ENCODE data around the gene ZCWPW2. TPM values are rescaled to one million over a fixed set of nuclear protein-coding genes. Genes with fewer than 3 reads are reported as not detected.

ZCWPW2 gene, protein sequence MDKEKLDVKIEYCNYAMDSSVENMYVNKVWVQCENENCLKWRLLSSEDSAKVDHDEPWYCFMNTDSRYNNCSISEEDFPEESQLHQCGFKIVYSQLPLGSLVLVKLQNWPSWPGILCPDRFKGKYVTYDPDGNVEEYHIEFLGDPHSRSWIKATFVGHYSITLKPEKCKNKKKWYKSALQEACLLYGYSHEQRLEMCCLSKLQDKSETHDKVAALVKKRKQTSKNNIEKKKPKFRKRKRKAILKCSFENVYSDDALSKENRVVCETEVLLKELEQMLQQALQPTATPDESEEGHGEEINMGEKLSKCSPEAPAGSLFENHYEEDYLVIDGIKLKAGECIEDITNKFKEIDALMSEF
- not detected in 2 replicates for total RNA-seq (2014; rRNA removed; shearing (Covaris generic); ENCODE audit: low replicate concordance)

- peak within 1 kb of the TSS; percentile 95 for H3K4me3 ChIP-seq (ENCODE audit: low read length)
These were observed at the start of gene ZCWPW2, which contains the start of gene AZI2 for GRCh38 chr3:28348629-28349468. ZCWPW2 (plus strand) TSS chr3:28348721; CDS start chr3:28413069, 64,348 bp downstream. AZI2 (minus strand) TSS chr3:28348824; CDS start chr3:28340617, 8,207 bp downstream.

GRCh38 chr3:28299705-28300104 is 48.8 kb upstream of the ZCWPW2 start:
- H3K27me3 ChIP-seq (ENCODE audit: low read length) = no peaks in the 10 kb centered on the region
- H3K27ac ChIP-seq (ENCODE audit: low read length) = no peak overlapping the region
- no peak overlapping the region for H3K4me2 ChIP-seq (ENCODE audit: low read depth, low read length, poor library complexity, severe bottlenecking)

More at GRCh38 chr3:28348629-28349468, at the start of gene ZCWPW2, which contains the start of gene AZI2:
- Histone ChIP-seq H3K4me1 (ENCODE audit: low read length) (peaks cover 49% of the 10 kb centered on the region), H3K9me2 (replicated peaks; ENCODE audit: insufficient read depth, low read length) (no peaks in the 10 kb centered on the region), H3K79me2 (ENCODE audit: low read length) (peaks cover 51% of the 10 kb centered on the region), H3K4me2 (ENCODE audit: low read depth, low read length, poor library complexity, severe bottlenecking) (peak within 1 kb of the TSS; percentile 83), H3K9me3 (ENCODE audit: low read length) (no peaks in the 10 kb centered on the region), H2AFZ (ENCODE audit: low read length) (peak within 1 kb of the TSS; percentile 95), H4K20me1 (ENCODE audit: insufficient read depth, low read depth, low read length) (no peaks in the 10 kb centered on the region; the same call in 1 of the 2 replicates), H3K9ac (ENCODE audit: low read length) (peak within 1 kb of the TSS; percentile 98), H3K36me3 (ENCODE audit: insufficient read depth, low read length) (no peaks in the 10 kb centered on the region), H3K27ac (ENCODE audit: low read length) (peak within 1 kb of the TSS; percentile 68), H3K27me3 (ENCODE audit: low read length) (no peaks in the 10 kb centered on the region)
- peak; percentile 98 for DNase-seq

DNA sequence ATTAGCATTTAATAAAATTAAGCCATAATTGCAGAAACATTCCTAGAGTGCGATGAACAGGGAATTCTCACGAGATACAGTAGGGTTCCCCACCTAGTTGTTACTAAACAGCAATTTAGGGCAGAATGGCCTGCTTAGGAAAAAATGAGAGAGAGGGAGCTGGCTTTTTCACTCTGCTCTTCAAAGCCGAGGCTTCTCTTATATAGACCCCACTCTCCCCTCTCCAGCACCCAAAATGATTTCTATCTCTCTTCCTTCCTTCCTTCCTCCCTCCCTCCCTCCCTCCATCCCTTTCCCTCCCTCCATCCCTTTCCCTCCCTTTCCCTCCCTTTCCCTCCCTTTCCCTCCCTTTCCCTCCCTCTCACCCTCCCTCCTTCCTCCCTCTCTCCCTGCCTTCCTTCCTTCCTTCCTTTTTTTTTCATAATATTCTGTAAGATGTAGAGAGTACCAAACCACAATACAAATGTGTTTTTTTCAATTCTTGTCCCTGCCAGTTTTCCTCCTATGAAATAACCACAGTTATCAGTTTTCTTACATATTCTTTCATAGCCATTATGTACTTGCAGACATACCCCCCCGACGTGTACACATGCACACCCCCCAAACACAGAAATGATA is 48.1 kb upstream of the ZCWPW2 start:
- peaks cover 43% of the 10 kb centered on the region for H3K79me2 ChIP-seq (ENCODE audit: low read length)
- no peaks in the 10 kb centered on the region for H3K9me2 ChIP-seq (replicated peaks; ENCODE audit: insufficient read depth, low read length)
- H2AFZ ChIP-seq (ENCODE audit: low read length) = no peak overlapping the region
- peaks cover 8% of the 10 kb centered on the region; the same call in 1 of the 2 replicates for H3K36me3 ChIP-seq (ENCODE audit: insufficient read depth, low read length)
- no peaks in the 10 kb centered on the region for H3K27me3 ChIP-seq (ENCODE audit: low read length)
- H3K4me2 ChIP-seq (ENCODE audit: low read depth, low read length, poor library complexity, severe bottlenecking) = no peak overlapping the region
- H3K9ac ChIP-seq (ENCODE audit: low read length) = no peak overlapping the region
- H3K9me3 ChIP-seq (ENCODE audit: low read length) = no peaks in the 10 kb centered on the region
- no peak for DNase-seq
- H4K20me1 ChIP-seq (ENCODE audit: insufficient read depth, low read depth, low read length) = no peaks in the 10 kb centered on the region
- H3K4me1 ChIP-seq (ENCODE audit: low read length) = peaks cover 6% of the 10 kb centered on the region
- no peak overlapping the region for H3K4me3 ChIP-seq (ENCODE audit: low read length)
- H3K27ac ChIP-seq (ENCODE audit: low read length) = no peak overlapping the region

More at GRCh38 chr3:28299705-28300104, 48.8 kb upstream of the ZCWPW2 start:
- H2AFZ ChIP-seq (ENCODE audit: low read length) = no peak overlapping the region
- no peak overlapping the region for H3K4me3 ChIP-seq (ENCODE audit: low read length)
- no peaks in the 10 kb centered on the region for H4K20me1 ChIP-seq (ENCODE audit: insufficient read depth, low read depth, low read length)
- H3K9ac ChIP-seq (ENCODE audit: low read length) = no peak overlapping the region
- peaks cover 13% of the 10 kb centered on the region for H3K4me1 ChIP-seq (ENCODE audit: low read length)
- H3K36me3 ChIP-seq (ENCODE audit: insufficient read depth, low read length) = peaks cover 8% of the 10 kb centered on the region; the same call in 1 of the 2 replicates
- no peak for DNase-seq
- H3K9me2 ChIP-seq (replicated peaks; ENCODE audit: insufficient read depth, low read length) = no peaks in the 10 kb centered on the region
- H3K9me3 ChIP-seq (ENCODE audit: low read length) = no peaks in the 10 kb centered on the region
- peaks cover 43% of the 10 kb centered on the region for H3K79me2 ChIP-seq (ENCODE audit: low read length)

GRCh38 chr3:28301688-28302087 is 46.8 kb upstream of the ZCWPW2 start:
- Histone ChIP-seq H3K27ac (ENCODE audit: low read length) (no peak overlapping the region), H3K36me3 (ENCODE audit: insufficient read depth, low read length) (peaks cover 8% of the 10 kb centered on the region; the same call in 1 of the 2 replicates), H3K4me2 (ENCODE audit: low read depth, low read length, poor library complexity, severe bottlenecking) (no peak overlapping the region), H2AFZ (ENCODE audit: low read length) (no peak overlapping the region), H3K9ac (ENCODE audit: low read length) (no peak overlapping the region), H3K27me3 (ENCODE audit: low read length) (no peaks in the 10 kb centered on the region), H3K79me2 (ENCODE audit: low read length) (peaks cover 44% of the 10 kb centered on the region), H3K9me3 (ENCODE audit: low read length) (no peaks in the 10 kb centered on the region), H3K4me1 (ENCODE audit: low read length) (no peaks in the 10 kb centered on the region), H3K4me3 (ENCODE audit: low read length) (no peak overlapping the region), H3K9me2 (replicated peaks; ENCODE audit: insufficient read depth, low read length) (no peaks in the 10 kb centered on the region), H4K20me1 (ENCODE audit: insufficient read depth, low read depth, low read length) (no peaks in the 10 kb centered on the region)
- DNase-seq = no peak

GRCh38 chr3:28308196-28308595 is 40.3 kb upstream of the ZCWPW2 start:
- Histone ChIP-seq H3K36me3 (ENCODE audit: insufficient read depth, low read length) (no peaks in the 10 kb centered on the region), H3K27ac (ENCODE audit: low read length) (peak overlapping the region; percentile 7; the same call in 1 of the 2 replicates), H3K27me3 (ENCODE audit: low read length) (no peaks in the 10 kb centered on the region), H3K79me2 (ENCODE audit: low read length) (peaks cover 64% of the 10 kb centered on the region), H3K4me1 (ENCODE audit: low read length) (no peaks in the 10 kb centered on the region), H2AFZ (ENCODE audit: low read length) (no peak overlapping the region), H4K20me1 (ENCODE audit: insufficient read depth, low read depth, low read length) (no peaks in the 10 kb centered on the region), H3K4me3 (ENCODE audit: low read length) (no peak overlapping the region), H3K9me3 (ENCODE audit: low read length) (no peaks in the 10 kb centered on the region), H3K9ac (ENCODE audit: low read length) (no peak overlapping the region), H3K9me2 (replicated peaks; ENCODE audit: insufficient read depth, low read length) (no peaks in the 10 kb centered on the region), H3K4me2 (ENCODE audit: low read depth, low read length, poor library complexity, severe bottlenecking) (no peak overlapping the region)
- no peak for DNase-seq

DNA sequence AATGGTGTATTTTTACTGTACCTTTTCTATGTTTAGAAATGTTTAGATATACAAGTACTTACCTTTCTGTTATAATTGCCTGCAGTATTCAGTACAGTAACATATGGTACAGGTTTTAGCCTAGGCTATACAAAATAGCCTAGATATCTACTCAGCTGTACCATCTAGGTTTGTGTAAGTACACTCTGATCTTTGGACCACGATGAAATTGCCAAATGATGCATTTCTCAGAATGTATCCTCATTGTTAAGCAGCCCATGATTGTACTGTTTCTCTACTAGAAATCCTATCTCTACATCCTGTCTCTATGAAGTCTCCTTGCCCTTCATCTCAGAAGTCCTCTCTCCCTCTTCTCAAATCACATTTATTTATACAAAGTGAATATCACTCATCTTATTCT is 32.8 kb upstream of the ZCWPW2 start:
- H3K4me1 ChIP-seq (ENCODE audit: low read length) = no peaks in the 10 kb centered on the region; the same call in 1 of the 2 replicates
- DNase-seq = no peak
- H3K4me3 ChIP-seq (ENCODE audit: low read length) = no peak overlapping the region
- H3K79me2 ChIP-seq (ENCODE audit: low read length) = peaks cover 35% of the 10 kb centered on the region
- H3K36me3 ChIP-seq (ENCODE audit: insufficient read depth, low read length) = peaks cover 12% of the 10 kb centered on the region; the same call in 1 of the 2 replicates
- H3K4me2 ChIP-seq (ENCODE audit: low read depth, low read length, poor library complexity, severe bottlenecking) = no peak overlapping the region
- no peak overlapping the region for H3K27ac ChIP-seq (ENCODE audit: low read length)
- H4K20me1 ChIP-seq (ENCODE audit: insufficient read depth, low read depth, low read length) = no peaks in the 10 kb centered on the region
- H2AFZ ChIP-seq (ENCODE audit: low read length) = no peak overlapping the region
- H3K9me3 ChIP-seq (ENCODE audit: low read length) = no peaks in the 10 kb centered on the region
- H3K9ac ChIP-seq (ENCODE audit: low read length) = no peak overlapping the region
- no peaks in the 10 kb centered on the region for H3K27me3 ChIP-seq (ENCODE audit: low read length)
- H3K9me2 ChIP-seq (replicated peaks; ENCODE audit: insufficient read depth, low read length) = no peaks in the 10 kb centered on the region

- Histone ChIP-seq H3K27ac (ENCODE audit: low read length) (no peak overlapping the region), H3K9ac (ENCODE audit: low read length) (no peak overlapping the region), H2AFZ (ENCODE audit: low read length) (no peak overlapping the region)
These were observed 32.3 kb upstream of the ZCWPW2 start for GRCh38 chr3:28316226-28316625.

More at GRCh38 chr3:28316226-28316625, 32.3 kb upstream of the ZCWPW2 start:
- peaks cover 16% of the 10 kb centered on the region; the same call in 1 of the 2 replicates for H3K36me3 ChIP-seq (ENCODE audit: insufficient read depth, low read length)
- H3K9me2 ChIP-seq (replicated peaks; ENCODE audit: insufficient read depth, low read length) = no peaks in the 10 kb centered on the region
- no peak overlapping the region for H3K4me3 ChIP-seq (ENCODE audit: low read length)
- no peak overlapping the region for H3K4me2 ChIP-seq (ENCODE audit: low read depth, low read length, poor library complexity, severe bottlenecking)
- H3K9me3 ChIP-seq (ENCODE audit: low read length) = no peaks in the 10 kb centered on the region
- peaks cover 30% of the 10 kb centered on the region for H3K79me2 ChIP-seq (ENCODE audit: low read length)
- H3K27me3 ChIP-seq (ENCODE audit: low read length) = no peaks in the 10 kb centered on the region
- H4K20me1 ChIP-seq (ENCODE audit: insufficient read depth, low read depth, low read length) = no peaks in the 10 kb centered on the region
- DNase-seq = no peak
- H3K4me1 ChIP-seq (ENCODE audit: low read length) = no peaks in the 10 kb centered on the region; the same call in 1 of the 2 replicates
